ENCODE measurements around the gene MICAL2. TPM values are rescaled to one million over a fixed set of nuclear protein-coding genes. Genes with fewer than 3 reads are reported as not detected.

The MICAL2 gene
- total RNA-seq, 1 experiment from 2014 or later: 247 TPM

GRCh38 chr11:12192794-12193514 is 82.6 kb downstream of the MICAL2 start:
- Mint-ChIP-seq H3K4me1 (ENCODE audit: low read depth, unreplicated experiment) (peaks cover 66% of the 10 kb centered on the region), H3K27ac (ENCODE audit: unreplicated experiment) (peak overlapping the region; percentile 56), H3K27me3 (ENCODE audit: insufficient read depth, unreplicated experiment) (no peaks in the 10 kb centered on the region), H3K4me3 (ENCODE audit: unreplicated experiment) (no peak overlapping the region), H3K36me3 (ENCODE audit: insufficient read depth, unreplicated experiment) (peaks cover 65% of the 10 kb centered on the region), H3K9me3 (ENCODE audit: unreplicated experiment) (no peaks in the 10 kb centered on the region)
- TF ChIP-seq CTCF (IDR thresholded peaks at IDR 0.05; ENCODE audit: insufficient read depth in 1 of 2, low read depth in 1 of 2, low read length in 1 of 2, severe bottlenecking in 1 of 2, unreplicated experiment in 1 of 2): no peak
- no peak overlapping the region for H3K4me3 ChIP-seq (ENCODE audit: low read depth, low read length)
- intact Hi-C loops (cut with micrococcal nuclease; ENCODE audit: unreplicated experiment): no loop called here
- H3K27me3 ChIP-seq (replicated peaks; ENCODE audit: control insufficient read depth, insufficient read depth, low read length): no peaks in the 10 kb centered on the region
- no peaks in the 10 kb centered on the region; the same call in 1 of the 2 replicates for H3K36me3 ChIP-seq (ENCODE audit: control insufficient read depth, insufficient read depth, low read length)
- BruUV-seq (replicated peaks): no TSS peak
- no peak for DNase-seq
- ChIA-PET POLR2A (no interaction called here), CTCF (interaction anchor here (1.5 kb wide), 1 partner anchor 8 kb away, joined by 3 read pairs; no protein-coding TSS in a partner anchor)
- H3K4me1 ChIP-seq: peaks cover 40% of the 10 kb centered on the region
- no peaks in the 10 kb centered on the region for H3K9me3 ChIP-seq

- H3K27ac Mint-ChIP-seq (ENCODE audit: unreplicated experiment): peak overlapping the region; percentile 56
- intact Hi-C loops (cut with micrococcal nuclease; ENCODE audit: unreplicated experiment): no loop called here
- H3K27me3 Mint-ChIP-seq (ENCODE audit: insufficient read depth, unreplicated experiment): no peaks in the 10 kb centered on the region
- POLR2A ChIA-PET: no interaction called here
- no peak for TF ChIP-seq CTCF (IDR thresholded peaks at IDR 0.05; ENCODE audit: insufficient read depth in 1 of 2, low read depth in 1 of 2, low read length in 1 of 2, severe bottlenecking in 1 of 2, unreplicated experiment in 1 of 2)
- DNase-seq: no peak
- CTCF ChIA-PET: no interaction called here
- peaks cover 48% of the 10 kb centered on the region for H3K4me1 ChIP-seq
- H3K4me1 Mint-ChIP-seq (ENCODE audit: low read depth, unreplicated experiment): peaks cover 64% of the 10 kb centered on the region
- H3K36me3 Mint-ChIP-seq (ENCODE audit: insufficient read depth, unreplicated experiment): peaks cover 64% of the 10 kb centered on the region
- H3K36me3 ChIP-seq (ENCODE audit: control insufficient read depth, insufficient read depth, low read length): 0 out of 2 replicates have a peak, but pooled peaks cover 2% of the 10 kb centered on the region
- no TSS peak for BruUV-seq (replicated peaks)
- no peaks in the 10 kb centered on the region for H3K9me3 Mint-ChIP-seq (ENCODE audit: unreplicated experiment)
- no peak overlapping the region for H3K4me3 Mint-ChIP-seq (ENCODE audit: unreplicated experiment)
- H3K4me3 ChIP-seq (ENCODE audit: low read depth, low read length): no peak overlapping the region
- no peaks in the 10 kb centered on the region for H3K27me3 ChIP-seq (replicated peaks; ENCODE audit: control insufficient read depth, insufficient read depth, low read length)
- H3K9me3 ChIP-seq: no peaks in the 10 kb centered on the region
Observed at GRCh38 chr11:12193515-12194336, 83.3 kb downstream of the MICAL2 start.

- Histone ChIP-seq H3K4me3 (ENCODE audit: low read depth, low read length) (no peak overlapping the region), H3K27me3 (replicated peaks; ENCODE audit: control insufficient read depth, insufficient read depth, low read length) (no peaks in the 10 kb centered on the region), H3K9me3 (no peaks in the 10 kb centered on the region), H3K4me1 (peaks cover 68% of the 10 kb centered on the region), H3K36me3 (ENCODE audit: control insufficient read depth, insufficient read depth, low read length) (0 out of 2 replicates have a peak, but pooled peaks cover 4% of the 10 kb centered on the region)
- peaks cover 48% of the 10 kb centered on the region for H3K36me3 Mint-ChIP-seq (ENCODE audit: insufficient read depth, unreplicated experiment)
- peaks cover 60% of the 10 kb centered on the region for H3K4me1 Mint-ChIP-seq (ENCODE audit: low read depth, unreplicated experiment)
- no peak for TF ChIP-seq CTCF (IDR thresholded peaks at IDR 0.05; ENCODE audit: insufficient read depth in 1 of 2, low read depth in 1 of 2, low read length in 1 of 2, severe bottlenecking in 1 of 2, unreplicated experiment in 1 of 2)
- intact Hi-C loops (cut with micrococcal nuclease; ENCODE audit: unreplicated experiment): no loop called here
- no peak for DNase-seq
- no peak overlapping the region for H3K4me3 Mint-ChIP-seq (ENCODE audit: unreplicated experiment)
- CTCF ChIA-PET: no interaction called here
- H3K27me3 Mint-ChIP-seq (ENCODE audit: insufficient read depth, unreplicated experiment): no peaks in the 10 kb centered on the region
- no peaks in the 10 kb centered on the region for H3K9me3 Mint-ChIP-seq (ENCODE audit: unreplicated experiment)
- POLR2A ChIA-PET: no interaction called here
- BruUV-seq (replicated peaks): no TSS peak
- peak overlapping the region; percentile 8 for H3K27ac Mint-ChIP-seq (ENCODE audit: unreplicated experiment)
Observed at GRCh38 chr11:12195768-12196167, 85.4 kb downstream of the MICAL2 start.

All from Caco-2 (cell line).